ENCODE results near the gene PARM1. TPM values are rescaled to one million over a fixed set of nuclear protein-coding genes. Genes with fewer than 3 reads are reported as not detected.
A peak's percentile ranks its signal among the peaks of the same experiment; 100 is the strongest.

The PARM1 gene
- total RNA-seq, 1 donor from 2014 or later = 116 TPM

DNA sequence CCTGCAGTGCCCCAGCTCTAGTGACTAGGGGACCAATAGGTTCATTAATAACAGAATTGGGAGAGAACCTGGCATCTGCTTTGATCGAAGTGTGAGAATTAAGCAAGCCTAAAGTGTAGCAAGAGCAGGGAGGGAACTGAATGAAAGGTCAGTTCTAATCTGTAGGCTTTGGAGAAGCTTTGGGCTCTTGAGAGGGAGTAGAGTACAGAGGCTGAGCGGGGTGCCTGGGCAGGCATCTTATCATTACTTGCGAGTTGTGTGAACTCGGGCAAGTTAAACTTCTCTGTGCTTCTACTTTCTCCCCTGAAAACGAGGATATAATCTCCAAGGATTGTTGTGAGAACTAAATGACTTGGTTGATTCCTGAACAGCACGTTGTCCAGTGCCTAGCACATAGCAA lies 906 bp upstream of the PARM1 start:
- Histone ChIP-seq H3K4me3 (no peak overlapping the region), H3K27ac (no peak overlapping the region), H3K36me3 (no peaks in the 10 kb centered on the region), H3K27me3 (no peaks in the 10 kb centered on the region), H3K9me3 (no peaks in the 10 kb centered on the region), H3K4me1 (peaks cover 0 to 2% of the 10 kb centered on the region in 2 donors)
- no peak for DNase-seq (ENCODE audit: low spot score in 2 of 2)
- intact Hi-C loops (cut with DNase I) = loop anchor here (1.0 to 10.0 kb wide), 8 partner anchors 57 to 793 kb away; partner anchors contain the start of genes RCHY1, THAP6 and USO1
- TF ChIP-seq, protein P1, sequence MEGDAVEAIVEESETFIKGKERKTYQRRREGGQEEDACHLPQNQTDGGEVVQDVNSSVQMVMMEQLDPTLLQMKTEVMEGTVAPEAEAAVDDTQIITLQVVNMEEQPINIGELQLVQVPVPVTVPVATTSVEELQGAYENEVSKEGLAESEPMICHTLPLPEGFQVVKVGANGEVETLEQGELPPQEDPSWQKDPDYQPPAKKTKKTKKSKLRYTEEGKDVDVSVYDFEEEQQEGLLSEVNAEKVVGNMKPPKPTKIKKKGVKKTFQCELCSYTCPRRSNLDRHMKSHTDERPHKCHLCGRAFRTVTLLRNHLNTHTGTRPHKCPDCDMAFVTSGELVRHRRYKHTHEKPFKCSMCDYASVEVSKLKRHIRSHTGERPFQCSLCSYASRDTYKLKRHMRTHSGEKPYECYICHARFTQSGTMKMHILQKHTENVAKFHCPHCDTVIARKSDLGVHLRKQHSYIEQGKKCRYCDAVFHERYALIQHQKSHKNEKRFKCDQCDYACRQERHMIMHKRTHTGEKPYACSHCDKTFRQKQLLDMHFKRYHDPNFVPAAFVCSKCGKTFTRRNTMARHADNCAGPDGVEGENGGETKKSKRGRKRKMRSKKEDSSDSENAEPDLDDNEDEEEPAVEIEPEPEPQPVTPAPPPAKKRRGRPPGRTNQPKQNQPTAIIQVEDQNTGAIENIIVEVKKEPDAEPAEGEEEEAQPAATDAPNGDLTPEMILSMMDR (IDR thresholded peaks at IDR 0.05) = no peak

DNA sequence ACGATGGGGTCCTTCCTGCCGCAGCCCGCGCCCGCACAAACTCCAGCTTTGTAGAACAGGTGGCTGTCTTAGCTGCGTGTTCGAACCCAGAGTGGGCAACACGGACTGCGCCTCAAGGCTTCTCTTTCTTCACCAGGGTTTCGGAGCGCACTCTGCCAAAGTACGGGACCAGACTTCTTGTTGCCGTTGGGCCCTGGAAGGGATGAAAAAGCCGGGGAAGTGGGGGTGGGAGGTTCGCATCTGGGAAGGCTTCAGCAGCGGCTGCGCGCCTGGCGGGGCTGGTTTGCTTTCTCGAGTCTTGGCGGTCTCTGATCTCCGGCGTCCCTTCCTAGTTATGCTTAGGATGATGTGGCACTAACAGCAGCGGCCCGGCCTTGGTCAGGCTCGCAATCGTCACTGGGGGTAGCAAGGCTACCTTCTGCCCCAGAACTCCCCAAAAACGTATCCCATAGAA lies 673 bp downstream of the PARM1 start:
- H3K4me1 ChIP-seq = peaks cover 0 to 5% of the 10 kb centered on the region in 2 donors
- DNase-seq (ENCODE audit: low spot score in 2 of 2) = peak in 1 of 2 donors; percentile 65
- TF ChIP-seq, protein P1 (IDR thresholded peaks at IDR 0.05) = no peak
- intact Hi-C loops (cut with DNase I) = loop anchor here (2.0 to 10.0 kb wide), 8 partner anchors 31 to 791 kb away; partner anchors contain the start of genes RCHY1, THAP6 and USO1
- H3K9me3 ChIP-seq = no peaks in the 10 kb centered on the region
- H3K27me3 ChIP-seq = no peaks in the 10 kb centered on the region
- H3K4me3 ChIP-seq = peak overlapping the region; percentile 72 to 77
- no peaks in the 10 kb centered on the region for H3K36me3 ChIP-seq
- H3K27ac ChIP-seq = peak overlapping the region; percentile 87 to 89

- DNase-seq (ENCODE audit: low spot score in 2 of 2) = peak in 1 of 2 donors; percentile 67
- TF ChIP-seq, protein P1 (IDR thresholded peaks at IDR 0.05) = no peak
These were observed 1.3 kb downstream of the PARM1 start for GRCh38 chr4:74934016-74934831.

GRCh38 chr4:74934888-74935287 lies 2.0 kb downstream of the PARM1 start:
- DNase-seq (ENCODE audit: low spot score in 2 of 2) = no peak
- intact Hi-C loops (cut with DNase I) = loop anchor here (2.0 to 10.0 kb wide), 5 partner anchors 30 to 790 kb away; partner anchors contain the start of gene USO1
- Histone ChIP-seq H3K4me3 (peak overlapping the region; percentile 72 to 77), H3K36me3 (no peaks in the 10 kb centered on the region), H3K4me1 (peaks cover 0 to 5% of the 10 kb centered on the region in 2 donors), H3K9me3 (no peaks in the 10 kb centered on the region), H3K27me3 (no peaks in the 10 kb centered on the region), H3K27ac (peak overlapping the region; percentile 87 to 89)
- TF ChIP-seq, protein P1 (IDR thresholded peaks at IDR 0.05) = no peak

More at GRCh38 chr4:74934016-74934831, 1.3 kb downstream of the PARM1 start:
- H3K9me3 ChIP-seq = no peaks in the 10 kb centered on the region
- peak overlapping the region; percentile 72 to 77 for H3K4me3 ChIP-seq
- no peaks in the 10 kb centered on the region for H3K36me3 ChIP-seq
- no peaks in the 10 kb centered on the region for H3K27me3 ChIP-seq
- peaks cover 0 to 5% of the 10 kb centered on the region in 2 donors for H3K4me1 ChIP-seq
- peak overlapping the region; percentile 87 to 89 for H3K27ac ChIP-seq
- intact Hi-C loops (cut with DNase I) = loop anchor here (2.0 to 10.0 kb wide), 5 partner anchors 31 to 791 kb away; partner anchors contain the start of gene USO1

- DNase-seq (ENCODE audit: low spot score in 2 of 2) = no peak
- no peaks in the 10 kb centered on the region for H3K27me3 ChIP-seq
- intact Hi-C loops (cut with DNase I) = no loop called here
- peaks cover 0 to 11% of the 10 kb centered on the region in 2 donors for H3K4me1 ChIP-seq
- H3K36me3 ChIP-seq = no peaks in the 10 kb centered on the region
- no peak overlapping the region for H3K4me3 ChIP-seq
- TF ChIP-seq, protein P1 (IDR thresholded peaks at IDR 0.05) = no peak
- no peak overlapping the region for H3K27ac ChIP-seq
- no peaks in the 10 kb centered on the region for H3K9me3 ChIP-seq
These were observed 8.2 kb downstream of the PARM1 start for GRCh38 chr4:74941123-74941522.
